Stimulated activated CD8-positive, alpha-beta memory T cell treated with anti-CD3 and anti-CD28 coated beads, Interleukin-7, amount 100 ng/mL, for 24 hours (primary cell): Measurements from ENCODE around the gene UBE2L6.

Experiments
- DNase-seq: peaks from one replicate; pipeline ENCODE4 v3.0.0-alpha.2; 2020; ENCODE audit warnings: low read depth

UBE2L6 gene

GRCh38 chr11:57567515-57568329, at the start of gene UBE2L6:
Gene UBE2L6 (minus strand): TSS chr11:57567672. CDS start chr11:57567611, 61 bp downstream.
- DNase-seq = peak; percentile 31

GRCh38 chr11:57616595-57616994, 49.1 kb upstream of the UBE2L6 start:
- DNase-seq = no peak

GRCh38 chr11:57615308-57615707, 47.8 kb upstream of the UBE2L6 start:
- DNase-seq = no peak

GRCh38 chr11:57614234-57614772, 46.8 kb upstream of the UBE2L6 start:
- DNase-seq = no peak

GRCh38 chr11:57610170-57610569, 42.7 kb upstream of the UBE2L6 start:
- DNase-seq = no peak

- no peak for DNase-seq
Observed at GRCh38 chr11:57605028-57605420, 37.6 kb upstream of the UBE2L6 start.

- no peak for DNase-seq
Observed at GRCh38 chr11:57604296-57605027, 37.0 kb upstream of the UBE2L6 start.

GRCh38 chr11:57601297-57601696, 33.8 kb upstream of the UBE2L6 start:
- no peak for DNase-seq

- no peak for DNase-seq
Observed at GRCh38 chr11:57599381-57599780, 31.9 kb upstream of the UBE2L6 start.

GRCh38 chr11:57598831-57599155, 31.3 kb upstream of the UBE2L6 start:
- no peak for DNase-seq

- no peak for DNase-seq
Observed at GRCh38 chr11:57597916-57598830, 30.7 kb upstream of the UBE2L6 start.

GRCh38 chr11:57597461-57597915, 30.0 kb upstream of the UBE2L6 start, which contains the start of gene SERPING1:
Gene SERPING1 (plus strand): TSS chr11:57597685. CDS start chr11:57598271, 586 bp downstream.
- DNase-seq = no peak

- no peak for DNase-seq
Observed at GRCh38 chr11:57596266-57596885, 28.9 kb upstream of the UBE2L6 start.

GRCh38 chr11:57588046-57588710, 20.7 kb upstream of the UBE2L6 start:
- DNase-seq = no peak

- DNase-seq = no peak
Observed at GRCh38 chr11:57586711-57587245, 19.3 kb upstream of the UBE2L6 start.

GRCh38 chr11:57585301-57585700, 17.8 kb upstream of the UBE2L6 start:
- DNase-seq = no peak

- no peak for DNase-seq
Observed at GRCh38 chr11:57584341-57584740, 16.9 kb upstream of the UBE2L6 start.

GRCh38 chr11:57574061-57574460, 6.6 kb upstream of the UBE2L6 start:
- DNase-seq = no peak

GRCh38 chr11:57571606-57572005, 4.1 kb upstream of the UBE2L6 start:
- no peak for DNase-seq

- DNase-seq = peak; percentile 85
Observed at GRCh38 chr11:57568330-57568766, 876 bp upstream of the UBE2L6 start.
